Mesendoderm (in vitro differentiated cells): ENCODE results near the gene DEFB127.
"Not testable (repeated sequence)": the region's sequence is repeated elsewhere in the genome, so short reads cannot be mapped to it uniquely, and the experiment has no call there.

Experiments
- DNase-seq: peaks from one replicate; pipeline ENCODE4 v3.0.0; 2013
- H2AK5ac ChIP-seq: 2 replicates; pipeline ENCODE4 v1.6.1; 2013; ENCODE audit warnings: low read length, inconsistent platforms
- H2BK120ac ChIP-seq: 2 replicates; pipeline ENCODE4 v1.6.1; 2013; ENCODE audit warnings: low read depth, mild to moderate bottlenecking, low read length, moderate library complexity, mixed read lengths
- H2BK15ac ChIP-seq: replicated peaks from 2 replicates; pipeline ENCODE4 v1.6.1; 2013; ENCODE audit warnings: low read depth, mild to moderate bottlenecking, moderate library complexity
- H2BK5ac ChIP-seq: 2 replicates; pipeline ENCODE4 v1.6.1; 2013; ENCODE audit warnings: low read length, inconsistent platforms
- H3K18ac ChIP-seq: 2 replicates; pipeline ENCODE4 v1.6.1; 2013; ENCODE audit warnings: mild to moderate bottlenecking, low read length, mixed read lengths
- H3K23ac ChIP-seq: one replicate; pipeline ENCODE4 v1.6.1; 2013; ENCODE audit warnings: low read length
- H3K27ac ChIP-seq: 2 replicates; pipeline ENCODE4 v1.5.1; 2013; ENCODE audit warnings: low read depth, mild to moderate bottlenecking, inconsistent platforms, low read length, moderate library complexity
- H3K27me3 ChIP-seq: 2 replicates; pipeline ENCODE4 v1.6.1; 2013; ENCODE audit warnings: low read length, control low read depth, mild to moderate bottlenecking, inconsistent platforms; ENCODE audit not compliant: insufficient read depth, poor library complexity
- H3K36me3 ChIP-seq: 2 replicates; pipeline ENCODE4 v1.6.1; 2013; ENCODE audit warnings: low read length, inconsistent platforms; ENCODE audit not compliant: control insufficient read depth, insufficient read depth
- H3K4ac ChIP-seq: one replicate; pipeline ENCODE4 v1.6.1; 2013; ENCODE audit warnings: low read depth, mild to moderate bottlenecking, low read length, moderate library complexity
- H3K4me1 ChIP-seq: 2 replicates; pipeline ENCODE4 v1.6.1; 2013; ENCODE audit warnings: low read depth, low read length, inconsistent platforms; ENCODE audit not compliant: control insufficient read depth
- H3K4me2 ChIP-seq: 2 replicates; pipeline ENCODE4 v1.6.1; 2013; ENCODE audit warnings: low read length
- H3K4me3 ChIP-seq: 2 replicates; pipeline ENCODE4 v1.5.1; 2013; ENCODE audit warnings: mild to moderate bottlenecking, low read length
- H3K56ac ChIP-seq: one replicate; pipeline ENCODE4 v1.6.1; 2013; ENCODE audit warnings: low read length
- H3K79me1 ChIP-seq: 2 replicates; pipeline ENCODE4 v1.6.1; 2013; ENCODE audit warnings: low read length, inconsistent platforms
- H3K79me2 ChIP-seq: 2 replicates; pipeline ENCODE4 v1.6.1; 2013; ENCODE audit warnings: mild to moderate bottlenecking, low read length; ENCODE audit not compliant: control insufficient read depth, insufficient read depth
- H3K9ac ChIP-seq: 2 replicates; pipeline ENCODE4 v1.6.1; 2013; ENCODE audit warnings: low read length, inconsistent platforms
- H4K5ac ChIP-seq: one replicate; pipeline ENCODE4 v1.6.1; 2013; ENCODE audit warnings: low read length
- H4K8ac ChIP-seq: one replicate; pipeline ENCODE4 v1.6.1; 2013; ENCODE audit warnings: low read depth, mild to moderate bottlenecking, control low read depth, low read length, moderate library complexity
- WGBS: extraction: QIAGEN DNeasy Blood & Tissue Kit; methylation state at CpG from one replicate; pipeline ENCODE4 v1.1.7; 2013; ENCODE audit warnings: low lambda C conversion rate, missing lambda C conversion rate; ENCODE audit not compliant: insufficient coverage; ENCODE audit errors: extremely low coverage; 5-methylcytosine and 5-hydroxymethylcytosine counted together

The DEFB127 gene

GRCh38 chr20:189611-190010, 32.4 kb downstream of the DEFB127 start, which contains the start of gene DEFB128:
DEFB128 (minus strand) TSS chr20:189711; CDS start chr20:189623, 88 bp downstream.
- H3K79me1 ChIP-seq, result no peaks in the 10 kb centered on the region
- H2BK15ac ChIP-seq, result no peak within 1 kb of the TSS
- no peak within 1 kb of the TSS for H3K23ac ChIP-seq
- no peak within 1 kb of the TSS for H2AK5ac ChIP-seq
- H3K4ac ChIP-seq, result no peak within 1 kb of the TSS
- no peaks in the 10 kb centered on the region for H3K27me3 ChIP-seq
- H2BK120ac ChIP-seq, result no peak within 1 kb of the TSS
- H2BK5ac ChIP-seq, result no peak within 1 kb of the TSS
- H3K4me1 ChIP-seq, result no peaks in the 10 kb centered on the region
- H3K4me3 ChIP-seq, result no peak within 1 kb of the TSS
- H3K36me3 ChIP-seq, result no peaks in the 10 kb centered on the region
- H3K27ac ChIP-seq, result no peak within 1 kb of the TSS
- no peak for DNase-seq
- no peak within 1 kb of the TSS for H4K5ac ChIP-seq
- H3K9ac ChIP-seq, result no peak within 1 kb of the TSS
- H3K79me2 ChIP-seq, result no peaks in the 10 kb centered on the region
- no peak within 1 kb of the TSS for H3K4me2 ChIP-seq
- H3K18ac ChIP-seq, result no peak within 1 kb of the TSS
- no peak within 1 kb of the TSS for H4K8ac ChIP-seq
- H3K56ac ChIP-seq, result no peak within 1 kb of the TSS
- no CpG with 5 or more reads among the region's 7 CpGs for WGBS

- Histone ChIP-seq H3K4me3 (no peak overlapping the region), H2BK5ac (no peak overlapping the region), H3K23ac (no peak overlapping the region), H2AK5ac (no peak overlapping the region), H3K79me2 (no peaks in the 10 kb centered on the region), H3K27ac (no peak overlapping the region), H2BK120ac (no peak overlapping the region), H4K5ac (no peak overlapping the region), H3K27me3 (no peaks in the 10 kb centered on the region), H4K8ac (no peak overlapping the region), H3K4me2 (no peak overlapping the region), H2BK15ac (no peak overlapping the region), H3K4me1 (no peaks in the 10 kb centered on the region), H3K79me1 (no peaks in the 10 kb centered on the region), H3K18ac (no peak overlapping the region), H3K36me3 (no peaks in the 10 kb centered on the region), H3K9ac (no peak overlapping the region), H3K56ac (no peak overlapping the region), H3K4ac (no peak overlapping the region)
- DNase-seq, result no peak
- WGBS, result no CpG with 5 or more reads among the region's 1 CpG
These were observed 41.0 kb downstream of the DEFB127 start for GRCh38 chr20:198225-198624.

- H4K8ac ChIP-seq, result no peak overlapping the region
- WGBS, result no CpG with 5 or more reads among the region's 4 CpGs
These were observed 42.7 kb downstream of the DEFB127 start for GRCh38 chr20:199996-200395.

DNA sequence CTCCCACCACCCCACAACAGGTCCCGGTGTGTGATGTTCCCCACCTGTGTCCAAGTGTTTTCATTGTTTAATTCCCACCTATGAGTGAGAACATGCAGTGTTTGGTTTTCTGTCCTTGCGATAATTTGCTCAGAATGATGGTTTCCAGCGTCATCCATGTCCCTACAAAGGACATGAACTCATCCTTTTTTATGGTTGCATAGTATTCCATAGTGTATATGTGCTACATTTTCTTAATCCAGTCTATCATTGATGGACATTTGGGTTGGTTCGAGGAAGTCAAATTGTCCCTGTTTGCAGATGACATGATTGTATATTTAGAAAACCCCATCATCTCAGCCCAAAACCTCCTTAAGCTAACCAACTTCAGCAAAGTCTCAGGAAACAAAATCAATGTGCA, 46.4 kb downstream of the DEFB127 start:
- not testable (repeated sequence) for H3K23ac ChIP-seq, H3K4me1 ChIP-seq, H2BK120ac ChIP-seq, H3K79me1 ChIP-seq, H3K4me3 ChIP-seq, H3K4me2 ChIP-seq, H3K27me3 ChIP-seq, H3K56ac ChIP-seq, H2AK5ac ChIP-seq, H3K79me2 ChIP-seq, H2BK15ac ChIP-seq, DNase-seq, H3K9ac ChIP-seq, H2BK5ac ChIP-seq, H3K27ac ChIP-seq, H3K18ac ChIP-seq, H3K36me3 ChIP-seq, H4K5ac ChIP-seq, H3K4ac ChIP-seq, H4K8ac ChIP-seq
- WGBS, result no CpG with 5 or more reads among the region's 4 CpGs

More at GRCh38 chr20:199996-200395, 42.7 kb downstream of the DEFB127 start:
- Histone ChIP-seq H3K27ac (no peak overlapping the region), H2BK15ac (no peak overlapping the region), H3K4me1 (no peaks in the 10 kb centered on the region), H3K4me3 (no peak overlapping the region), H3K79me1 (no peaks in the 10 kb centered on the region), H3K27me3 (no peaks in the 10 kb centered on the region), H3K23ac (no peak overlapping the region), H2BK5ac (no peak overlapping the region), H3K56ac (no peak overlapping the region), H2AK5ac (no peak overlapping the region), H3K36me3 (no peaks in the 10 kb centered on the region), H4K5ac (no peak overlapping the region), H3K9ac (no peak overlapping the region), H3K79me2 (no peaks in the 10 kb centered on the region), H3K18ac (no peak overlapping the region), H2BK120ac (no peak overlapping the region), H3K4me2 (no peak overlapping the region), H3K4ac (no peak overlapping the region)
- no peak for DNase-seq
